Neural cell (in vitro differentiated cells): ENCODE data around the gene MPND. TPM values are rescaled to one million over a fixed set of nuclear protein-coding genes. Genes with fewer than 3 reads are reported as not detected.

Source experiments
- H2AFZ ChIP-seq: fragments of 200-600, 300-800 bp; sonication (generic), shearing (Covaris generic); 2 replicates; pipeline ENCODE4 v1.6.0; 2014; ENCODE audit warnings: low read depth, mild to moderate bottlenecking, antibody characterized with exemption, low read length, moderate library complexity
- H3F3A ChIP-seq: fragments of 200-600 bp; shearing (Covaris generic); 2 replicates; pipeline ENCODE4 v1.6.1; 2016; ENCODE audit warnings: mild to moderate bottlenecking, moderate library complexity, mixed read lengths, antibody characterized with exemption, low read length; ENCODE audit not compliant: insufficient read depth, poor library complexity, severe bottlenecking
- H3K27ac ChIP-seq: fragments of 200-600, 300-800 bp; sonication (generic), shearing (Covaris generic); 2 replicates; pipeline ENCODE4 v1.5.1; 2014; ENCODE audit warnings: mild to moderate bottlenecking, low read length, moderate library complexity
- H3K27me3 ChIP-seq: fragments of 300-800, 200-600 bp; sonication (generic), shearing (Covaris generic); 2 replicates; pipeline ENCODE4 v1.6.0; 2014; ENCODE audit warnings: mild to moderate bottlenecking, low read depth, low read length, moderate library complexity; ENCODE audit not compliant: insufficient read depth
- H3K36me3 ChIP-seq: fragments of 300-800, 200-600 bp; sonication (generic), shearing (Covaris generic); 2 replicates; pipeline ENCODE4 v1.5.1; 2014; ENCODE audit warnings: mild to moderate bottlenecking, antibody characterized with exemption, low read length, moderate library complexity; ENCODE audit not compliant: insufficient read depth
- H3K4me2 ChIP-seq: fragments of 300-800, 200-600 bp; sonication (generic), shearing (Covaris generic); 2 replicates; pipeline ENCODE4 v1.6.0; 2014; ENCODE audit warnings: mild to moderate bottlenecking, low read length
- H3K4me3 ChIP-seq: fragments of 300-800, 200-600 bp; sonication (generic), shearing (Covaris generic); 2 replicates; pipeline ENCODE4 v1.5.1; 2014; ENCODE audit warnings: mild to moderate bottlenecking, low read length, moderate library complexity
- H3K79me2 ChIP-seq: fragments of 200-600 bp; shearing (Covaris generic); replicated peaks from 2 replicates; pipeline ENCODE4 v1.6.0; 2014; ENCODE audit warnings: mild to moderate bottlenecking, low read length, moderate library complexity; ENCODE audit not compliant: insufficient read depth
- H3K9ac ChIP-seq: fragments of 300-800, 200-600 bp; sonication (generic), shearing (Covaris generic); 2 replicates; pipeline ENCODE4 v1.6.1; 2016; ENCODE audit warnings: mild to moderate bottlenecking, low read length, mixed read lengths
- H3K9me2 ChIP-seq: fragments of 200-600 bp; shearing (Covaris generic); 2 replicates; pipeline ENCODE4 v1.6.1; 2016; ENCODE audit warnings: mild to moderate bottlenecking, low read length, mixed read lengths; ENCODE audit not compliant: insufficient read depth
- H3K9me3 ChIP-seq: fragments of 200-600, 300-800 bp; sonication (generic), shearing (Covaris generic); 2 replicates; pipeline ENCODE4 v1.6.1; 2016; ENCODE audit warnings: mild to moderate bottlenecking, mixed run types, low read length, moderate library complexity, mixed read lengths
- H4K20me1 ChIP-seq: fragments of 200-600 bp; shearing (Covaris generic); 2 replicates; pipeline ENCODE4 v1.6.1; 2016; ENCODE audit warnings: mild to moderate bottlenecking, mixed run types; ENCODE audit not compliant: insufficient read depth
- CTCF ChIP-seq: fragments of 450-650 bp; IDR thresholded peaks from 2 replicates; pipeline ENCODE4 v1.5.1; 2014; ENCODE audit warnings: antibody characterized with exemption, mild to moderate bottlenecking, moderate library complexity; ENCODE audit not compliant: poor library complexity, severe bottlenecking
- EP300 ChIP-seq: fragments of 450-650 bp; conservative IDR thresholded peaks from 2 replicates; pipeline ENCODE4 v1.6.1; 2014; ENCODE audit warnings: antibody characterized with exemption, mild to moderate bottlenecking, moderate library complexity; ENCODE audit not compliant: poor library complexity, severe bottlenecking
- EZH2 ChIP-seq: fragments of 200-600, 300-800 bp; shearing (Covaris generic), sonication (generic); IDR thresholded peaks from 2 replicates; pipeline ENCODE4 v1.6.1; 2014; ENCODE audit warnings: antibody characterized with exemption, low read length, borderline replicate concordance, mild to moderate bottlenecking; ENCODE audit not compliant: insufficient read depth, poor library complexity, severe bottlenecking
- MXI1 ChIP-seq: fragments of 450-650 bp; conservative IDR thresholded peaks from 2 replicates; pipeline ENCODE4 v1.6.1; 2014; ENCODE audit warnings: antibody characterized with exemption, mild to moderate bottlenecking; ENCODE audit not compliant: poor library complexity, severe bottlenecking
- POLR2AphosphoS5 ChIP-seq: IDR thresholded peaks from 2 replicates; pipeline ENCODE4 v1.6.1; 2012
- RAD21 ChIP-seq: fragments of 450-650 bp; conservative IDR thresholded peaks from 2 replicates; pipeline ENCODE4 v1.6.1; 2014; ENCODE audit warnings: antibody characterized with exemption, mild to moderate bottlenecking, moderate library complexity
- REST ChIP-seq: IDR thresholded peaks from 2 replicates; pipeline ENCODE4 v1.6.1; 2012; ENCODE audit warnings: borderline replicate concordance
- SMC3 ChIP-seq: fragments of 450-650 bp; conservative IDR thresholded peaks from 2 replicates; pipeline ENCODE4 v1.6.1; 2014; ENCODE audit warnings: antibody characterized with exemption, mild to moderate bottlenecking, moderate library complexity; ENCODE audit not compliant: poor library complexity
- TAF1 ChIP-seq: IDR thresholded peaks from 2 replicates; pipeline ENCODE4 v1.6.1; 2012; ENCODE audit warnings: low read depth
- polyA plus RNA-seq: library from polyadenylated mRNA; depleted of rRNA; stranded (reverse); fragments of >200 nt; gene quantifications from 2 replicates; pipeline ENCODE4 v1.2.3, GENCODE V29; 2014

Gene MPND
- polyA plus RNA-seq, 1 donor from 2014 or later: 34.8 TPM

GRCh38 chr19:4390017-4390566 lies 46.7 kb downstream of the MPND start:
- Histone ChIP-seq H3K79me2 (peaks cover 17% of the 10 kb centered on the region), H3K4me3 (peak overlapping the region; percentile 54)

GRCh38 chr19:4390567-4391305 lies 47.4 kb downstream of the MPND start:
- Histone ChIP-seq H3K36me3 (no peaks in the 10 kb centered on the region), H3K9me3 (no peaks in the 10 kb centered on the region), H3K4me3 (peak overlapping the region; percentile 54), H3K27ac (peak overlapping the region; percentile 88), H3K27me3 (no peaks in the 10 kb centered on the region), H3K9me2 (no peaks in the 10 kb centered on the region), H3K4me2 (peak overlapping the region; percentile 70), H3K79me2 (peaks cover 17% of the 10 kb centered on the region), H4K20me1 (no peaks in the 10 kb centered on the region), H3F3A (no peaks in the 10 kb centered on the region), H3K9ac (peak overlapping the region; percentile 65), H2AFZ (no peak overlapping the region)
- peak; percentile 46 for TF ChIP-seq REST
- TF ChIP-seq EZH2: no peak
- no peak for TF ChIP-seq MXI1
- TF ChIP-seq EP300: peak; percentile 30
- TF ChIP-seq RAD21: no peak
- TF ChIP-seq CTCF: no peak
- TF ChIP-seq TAF1: no peak
- peak; percentile 8 for TF ChIP-seq SMC3
- TF ChIP-seq POLR2AphosphoS5: peak; percentile 56

More at GRCh38 chr19:4390017-4390566, 46.7 kb downstream of the MPND start:
- Histone ChIP-seq H2AFZ (no peak overlapping the region), H3K4me2 (peak overlapping the region; percentile 70), H3K9me2 (no peaks in the 10 kb centered on the region), H3K27me3 (no peaks in the 10 kb centered on the region), H3K36me3 (no peaks in the 10 kb centered on the region), H3K9ac (peak overlapping the region; percentile 65), H3F3A (no peaks in the 10 kb centered on the region), H4K20me1 (no peaks in the 10 kb centered on the region), H3K27ac (peak overlapping the region; percentile 88), H3K9me3 (no peaks in the 10 kb centered on the region)
- TF ChIP-seq EZH2: no peak
- no peak for TF ChIP-seq POLR2AphosphoS5
- no peak for TF ChIP-seq RAD21
